ENCODE measurements around the gene SPACA4. TPM values are rescaled to one million over a fixed set of nuclear protein-coding genes. Genes with fewer than 3 reads are reported as not detected.

The SPACA4 gene
- total RNA-seq, 1 experiment from 2014 or later: not detected

- H3K9me3 ChIP-seq (ENCODE audit: insufficient read depth, low read depth): no peaks in the 10 kb centered on the region
- no peaks in the 10 kb centered on the region for H3K9me2 ChIP-seq (ENCODE audit: insufficient read depth)
- no TSS peak for BruUV-seq (replicated peaks)
- DNase-seq: no peak
- H3K27ac ChIP-seq: peak overlapping the region; percentile 81; the same call in 1 of the 2 replicates
- intact Hi-C loops (cut with micrococcal nuclease; ENCODE audit: unreplicated experiment): no loop called here
- H3K36me3 ChIP-seq (ENCODE audit: low read depth): no peaks in the 10 kb centered on the region; the same call in 1 of the 2 replicates
- TF ChIP-seq EZH2 (IDR thresholded peaks at IDR 0.05; ENCODE audit: low read depth) (no peak), CTCF (conservative IDR thresholded peaks at IDR 0.05) (no peak)
- no peak overlapping the region for H2AFZ ChIP-seq
- ChIA-PET POLR2A (ENCODE audit: unreplicated experiment) (interaction anchor here (0.6 kb wide), 1 partner anchor 278 kb away, joined by 5 read pairs; no protein-coding TSS in a partner anchor), CTCF (no interaction called here)
- H3K4me1 ChIP-seq (replicated peaks; ENCODE audit: insufficient read depth): peaks cover 31% of the 10 kb centered on the region
- 0 out of 2 replicates have a peak overlapping the region, but pooled peaks have one; percentile 11 for H3K4me2 ChIP-seq
- H3F3A ChIP-seq (ENCODE audit: insufficient read depth, low read depth): peaks cover 72% of the 10 kb centered on the region
- H3K4me3 ChIP-seq: no peak overlapping the region
- H3K79me2 ChIP-seq (ENCODE audit: low read depth): no peaks in the 10 kb centered on the region; the same call in 1 of the 2 replicates
- no peaks in the 10 kb centered on the region for H4K20me1 ChIP-seq (ENCODE audit: insufficient read depth)
- no peaks in the 10 kb centered on the region for H3K27me3 ChIP-seq (ENCODE audit: insufficient read depth, low read depth)
These were observed 22.1 kb downstream of the SPACA4 start for GRCh38 chr19:48628486-48629296.

- no peaks in the 10 kb centered on the region for H4K20me1 ChIP-seq (ENCODE audit: insufficient read depth)
- TF ChIP-seq EZH2 (IDR thresholded peaks at IDR 0.05; ENCODE audit: low read depth) (no peak), CTCF (conservative IDR thresholded peaks at IDR 0.05) (no peak)
- H2AFZ ChIP-seq: no peak overlapping the region
- H3K4me2 ChIP-seq: no peak overlapping the region
- H3K36me3 ChIP-seq (ENCODE audit: low read depth): no peaks in the 10 kb centered on the region; the same call in 1 of the 2 replicates
- peaks cover 36% of the 10 kb centered on the region for H3K4me1 ChIP-seq (replicated peaks; ENCODE audit: insufficient read depth)
- H3K9me3 ChIP-seq (ENCODE audit: insufficient read depth, low read depth): no peaks in the 10 kb centered on the region
- no peaks in the 10 kb centered on the region for H3K27me3 ChIP-seq (ENCODE audit: insufficient read depth, low read depth)
- peaks cover 76% of the 10 kb centered on the region for H3F3A ChIP-seq (ENCODE audit: insufficient read depth, low read depth)
- H3K27ac ChIP-seq: no peak overlapping the region
- ChIA-PET POLR2A (ENCODE audit: unreplicated experiment) (interaction anchor here (0.6 kb wide), 1 partner anchor 278 kb away, joined by 5 read pairs; no protein-coding TSS in a partner anchor), CTCF (no interaction called here)
- DNase-seq: no peak
- no peaks in the 10 kb centered on the region; the same call in 1 of the 2 replicates for H3K79me2 ChIP-seq (ENCODE audit: low read depth)
- H3K9me2 ChIP-seq (ENCODE audit: insufficient read depth): no peaks in the 10 kb centered on the region
- intact Hi-C loops (cut with micrococcal nuclease; ENCODE audit: unreplicated experiment): no loop called here
- BruUV-seq (replicated peaks): no TSS peak
- H3K4me3 ChIP-seq: no peak overlapping the region
These were observed 22.7 kb downstream of the SPACA4 start for GRCh38 chr19:48629297-48629598.

- Histone ChIP-seq H3K4me2 (no peak overlapping the region), H3K36me3 (ENCODE audit: low read depth) (no peaks in the 10 kb centered on the region; the same call in 1 of the 2 replicates), H3K9me2 (ENCODE audit: insufficient read depth) (no peaks in the 10 kb centered on the region), H3K4me3 (no peak overlapping the region), H3K9me3 (ENCODE audit: insufficient read depth, low read depth) (no peaks in the 10 kb centered on the region), H2AFZ (no peak overlapping the region), H3K27me3 (ENCODE audit: insufficient read depth, low read depth) (no peaks in the 10 kb centered on the region), H4K20me1 (ENCODE audit: insufficient read depth) (no peaks in the 10 kb centered on the region), H3K27ac (no peak overlapping the region), H3K79me2 (ENCODE audit: low read depth) (no peaks in the 10 kb centered on the region; the same call in 1 of the 2 replicates), H3F3A (ENCODE audit: insufficient read depth, low read depth) (peaks cover 77% of the 10 kb centered on the region), H3K4me1 (replicated peaks; ENCODE audit: insufficient read depth) (peaks cover 39% of the 10 kb centered on the region)
- no TSS peak for BruUV-seq (replicated peaks)
- intact Hi-C loops (cut with micrococcal nuclease; ENCODE audit: unreplicated experiment): no loop called here
- POLR2A ChIA-PET (ENCODE audit: unreplicated experiment): interaction anchor here (0.5 kb wide), 1 partner anchor 11 kb away, joined by 9 read pairs; no protein-coding TSS in a partner anchor
- TF ChIP-seq CTCF (conservative IDR thresholded peaks at IDR 0.05): no peak
- no peak for TF ChIP-seq EZH2 (IDR thresholded peaks at IDR 0.05; ENCODE audit: low read depth)
- DNase-seq: no peak
- CTCF ChIA-PET: no interaction called here
These were observed 23.2 kb downstream of the SPACA4 start for GRCh38 chr19:48629599-48630295.
